ENCODE data around the gene RASAL2. TPM values are rescaled to one million over a fixed set of nuclear protein-coding genes. Genes with fewer than 3 reads are reported as not detected.

The RASAL2 gene
- total and polyA plus RNA-seq, 2 of the 4 experiments (the other 2 are of a cell fraction): 13.1 to 20.6 TPM

DNA sequence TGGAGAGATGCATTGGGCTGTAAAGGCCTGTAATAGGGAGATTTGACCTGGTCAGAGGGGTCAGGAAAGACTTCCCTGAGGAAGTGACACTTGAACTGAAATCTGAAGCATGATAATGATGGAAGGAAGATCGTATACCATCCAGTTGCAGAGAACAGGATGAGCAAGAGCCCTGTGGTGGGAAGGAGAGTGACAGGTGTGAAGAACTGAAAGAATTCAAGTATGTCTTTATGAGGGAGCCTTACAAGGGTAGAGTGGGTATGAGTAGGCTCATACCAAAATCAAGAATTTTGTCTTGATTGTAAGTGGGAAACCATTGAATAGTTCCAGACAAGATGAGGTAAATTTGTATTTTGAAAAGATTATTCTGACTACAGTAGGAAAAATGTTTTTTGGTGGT, 129.4 kb downstream of the RASAL2 start:
- TF ChIP-seq, protein P1, sequence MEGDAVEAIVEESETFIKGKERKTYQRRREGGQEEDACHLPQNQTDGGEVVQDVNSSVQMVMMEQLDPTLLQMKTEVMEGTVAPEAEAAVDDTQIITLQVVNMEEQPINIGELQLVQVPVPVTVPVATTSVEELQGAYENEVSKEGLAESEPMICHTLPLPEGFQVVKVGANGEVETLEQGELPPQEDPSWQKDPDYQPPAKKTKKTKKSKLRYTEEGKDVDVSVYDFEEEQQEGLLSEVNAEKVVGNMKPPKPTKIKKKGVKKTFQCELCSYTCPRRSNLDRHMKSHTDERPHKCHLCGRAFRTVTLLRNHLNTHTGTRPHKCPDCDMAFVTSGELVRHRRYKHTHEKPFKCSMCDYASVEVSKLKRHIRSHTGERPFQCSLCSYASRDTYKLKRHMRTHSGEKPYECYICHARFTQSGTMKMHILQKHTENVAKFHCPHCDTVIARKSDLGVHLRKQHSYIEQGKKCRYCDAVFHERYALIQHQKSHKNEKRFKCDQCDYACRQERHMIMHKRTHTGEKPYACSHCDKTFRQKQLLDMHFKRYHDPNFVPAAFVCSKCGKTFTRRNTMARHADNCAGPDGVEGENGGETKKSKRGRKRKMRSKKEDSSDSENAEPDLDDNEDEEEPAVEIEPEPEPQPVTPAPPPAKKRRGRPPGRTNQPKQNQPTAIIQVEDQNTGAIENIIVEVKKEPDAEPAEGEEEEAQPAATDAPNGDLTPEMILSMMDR (conservative IDR thresholded peaks at IDR 0.05; ENCODE audit: low read depth, low read length): no peak
- TF ChIP-seq, protein P2, sequence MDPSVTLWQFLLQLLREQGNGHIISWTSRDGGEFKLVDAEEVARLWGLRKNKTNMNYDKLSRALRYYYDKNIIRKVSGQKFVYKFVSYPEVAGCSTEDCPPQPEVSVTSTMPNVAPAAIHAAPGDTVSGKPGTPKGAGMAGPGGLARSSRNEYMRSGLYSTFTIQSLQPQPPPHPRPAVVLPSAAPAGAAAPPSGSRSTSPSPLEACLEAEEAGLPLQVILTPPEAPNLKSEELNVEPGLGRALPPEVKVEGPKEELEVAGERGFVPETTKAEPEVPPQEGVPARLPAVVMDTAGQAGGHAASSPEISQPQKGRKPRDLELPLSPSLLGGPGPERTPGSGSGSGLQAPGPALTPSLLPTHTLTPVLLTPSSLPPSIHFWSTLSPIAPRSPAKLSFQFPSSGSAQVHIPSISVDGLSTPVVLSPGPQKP (IDR thresholded peaks at IDR 0.05; ENCODE audit: borderline replicate concordance, low read depth, low read length): no peak
- TF ChIP-seq CEBPB (IDR thresholded peaks at IDR 0.05; ENCODE audit: low read depth, low read length) (no peak), MAZ (IDR thresholded peaks at IDR 0.05; ENCODE audit: borderline replicate concordance, low read depth, low read length) (no peak), POLR2A (IDR thresholded peaks at IDR 0.05; ENCODE audit: low read depth, low read length) (no peak), NFE2L2 (IDR thresholded peaks at IDR 0.05; ENCODE audit: low read depth, low read length) (no peak), MAFK (IDR thresholded peaks at IDR 0.05; ENCODE audit: low read depth, low read length) (no peak), BHLHE40 (IDR thresholded peaks at IDR 0.05; ENCODE audit: low read depth, low read length) (no peak), RAD21 (IDR thresholded peaks at IDR 0.05; ENCODE audit: low read length) (no peak), CHD1 (IDR thresholded peaks at IDR 0.05; ENCODE audit: low read depth, low read length) (no peak)
- Histone ChIP-seq H3K36me3 (ENCODE audit: control insufficient read depth, insufficient read depth, low read length) (no peaks in the 10 kb centered on the region), H2BK15ac (ENCODE audit: low read depth, low read length) (no peak overlapping the region), H4K91ac (ENCODE audit: insufficient read depth, low read depth, low read length) (no peak overlapping the region), H3K27ac (ENCODE audit: insufficient read depth, low read length) (no peak overlapping the region), H3K4ac (ENCODE audit: low read depth, low read length) (no peak overlapping the region), H3K4me2 (ENCODE audit: low read depth, low read length) (no peak overlapping the region), H3K27me3 (ENCODE audit: control insufficient read depth, insufficient read depth, low read length) (no peaks in the 10 kb centered on the region), H3K9ac (ENCODE audit: low read depth, low read length) (no peak overlapping the region), H2BK5ac (ENCODE audit: low read depth, low read length, poor library complexity, severe bottlenecking) (no peak overlapping the region), H2BK20ac (ENCODE audit: low read depth, low read length) (no peak overlapping the region), H2AK9ac (replicated peaks; ENCODE audit: low read depth, low read length, poor library complexity) (no peak overlapping the region), H2AK5ac (ENCODE audit: low read depth, low read length) (no peak overlapping the region), H4K8ac (ENCODE audit: low read depth in 2 of 2, low read length in 2 of 2) (no peak overlapping the region), H4K20me1 (ENCODE audit: insufficient read depth, low read length) (no peaks in the 10 kb centered on the region; the same call in 1 of the 2 replicates), H3K14ac (replicated peaks; ENCODE audit: low read depth, low read length) (no peak overlapping the region), H3K18ac (ENCODE audit: low read depth, low read length) (no peak overlapping the region), H3K9me1 (ENCODE audit: insufficient read depth, low read length) (peaks cover 4% of the 10 kb centered on the region; the same call in 1 of the 2 replicates), H4K5ac (ENCODE audit: low read depth, low read length) (no peak overlapping the region), H3K56ac (ENCODE audit: extremely low read depth, insufficient read depth, low read length) (no peak overlapping the region), H2BK120ac (ENCODE audit: low read depth, low read length) (no peak overlapping the region), H3K4me3 (ENCODE audit: insufficient read depth, low read depth, low read length) (no peak overlapping the region), H3K4me1 (ENCODE audit: control insufficient read depth, insufficient read depth, low read length) (peaks cover 2% of the 10 kb centered on the region; the same call in 1 of the 2 replicates), H3K79me1 (ENCODE audit: low read depth in 1 of 2, low read length in 2 of 2) (peaks cover 21 to 29% of the 10 kb centered on the region in 2 experiments), H3K9me3 (ENCODE audit: control insufficient read depth, insufficient read depth, low read length) (no peaks in the 10 kb centered on the region), H2AFZ (replicated peaks; ENCODE audit: low read length, poor library complexity) (no peak overlapping the region), H3K23ac (ENCODE audit: low read depth, low read length) (no peak overlapping the region)
- no peak for ATAC-seq (ENCODE audit: low read depth)
- WGBS, 2 experiments (ENCODE audit: extremely low coverage in 2 of 2, insufficient read length in 1 of 2): no CpG with 5 or more reads among the region's 1 CpG
- ChIA-PET POLR2A (ENCODE audit: unreplicated experiment) (no interaction called here), CTCF (no interaction called here)
- DNase-seq: no peak
- dilution Hi-C loops (cut with HindIII; ENCODE audit: low sequenced_read_pairs, unreplicated experiment): no loop called here
- in situ Hi-C loops (cut with MboI; ENCODE audit: low sequenced_read_pairs): no loop called here
- no TSS peak for BruUV-seq (replicated peaks)
- intact Hi-C loops (cut with micrococcal nuclease): no loop called here
